ENCODE results near the gene ZEB2.

GRCh38 chr2:144439993-144440392 lies 79.9 kb downstream of the ZEB2 start:
- TF ChIP-seq POLR2A (IDR thresholded peaks at IDR 0.05) (no peak), CTCF (IDR thresholded peaks at IDR 0.05) (no peak)

Measured in thyroid gland (tissue), 4 donors.